SU-DHL-6 (cell line): ENCODE results near the gene ABHD11.

ENCODE experiments used
- H2AFZ ChIP-seq: fragments of 200-600 bp; sonication (generic); 2 replicates; pipeline ENCODE4 v1.6.1; 2014; ENCODE audit warnings: low read depth, mild to moderate bottlenecking, moderate library complexity, mixed read lengths, antibody characterized with exemption, low read length; ENCODE audit not compliant: severe bottlenecking
- H3F3A ChIP-seq: fragments of 200-600 bp; shearing (Covaris generic); 2 replicates; pipeline ENCODE4 v1.6.0; 2016; ENCODE audit warnings: antibody characterized with exemption, mild to moderate bottlenecking; ENCODE audit not compliant: insufficient read depth
- H3K27ac ChIP-seq: fragments of 200-600 bp; sonication (generic); 2 replicates; pipeline ENCODE4 v1.5.1; 2016; ENCODE audit warnings: low read depth, mild to moderate bottlenecking, low read length, moderate library complexity, mixed read lengths
- H3K27me3 ChIP-seq: fragments of 200-600 bp; sonication (generic), shearing (Covaris generic); 2 replicates; pipeline ENCODE4 v1.6.0; 2014; ENCODE audit warnings: mild to moderate bottlenecking, low read length
- H3K36me3 ChIP-seq: fragments of 200-600 bp; sonication (generic); 2 replicates; pipeline ENCODE4 v1.6.1; 2014; ENCODE audit warnings: mild to moderate bottlenecking, low read length, mixed read lengths
- H3K4me2 ChIP-seq: fragments of 300-600, 200-600 bp; shearing (Covaris generic), sonication (generic); 2 replicates; pipeline ENCODE4 v1.6.0; 2014; ENCODE audit warnings: low read length, low read depth, mild to moderate bottlenecking; ENCODE audit not compliant: poor library complexity, severe bottlenecking
- H3K4me3 ChIP-seq: fragments of 200-600 bp; sonication (generic); 2 replicates; pipeline ENCODE4 v1.5.1; 2014; ENCODE audit warnings: antibody characterized with exemption, low read length, mild to moderate bottlenecking, mixed read lengths; ENCODE audit not compliant: insufficient read depth, poor library complexity, severe bottlenecking
- H3K79me2 ChIP-seq: fragments of 200-600 bp; sonication (generic); 2 replicates; pipeline ENCODE4 v1.6.1; 2014; ENCODE audit warnings: mild to moderate bottlenecking, low read length, moderate library complexity; ENCODE audit not compliant: insufficient read depth
- H3K9ac ChIP-seq: fragments of 200-600 bp; sonication (generic); 2 replicates; pipeline ENCODE4 v1.7.0; 2014; ENCODE audit warnings: mild to moderate bottlenecking, low read length
- H3K9me2 ChIP-seq: fragments of 200-600 bp; sonication (generic); replicated peaks from 2 replicates; pipeline ENCODE4 v1.6.1; 2014; ENCODE audit warnings: low read length; ENCODE audit not compliant: insufficient read depth
- H3K9me3 ChIP-seq: fragments of 200-600 bp; sonication (generic); 2 replicates; pipeline ENCODE4 v1.6.1; 2014; ENCODE audit warnings: low read length, mixed read lengths; ENCODE audit not compliant: insufficient read depth
- H4K20me1 ChIP-seq: fragments of 200-600 bp; sonication (generic); 2 replicates; pipeline ENCODE4 v1.6.1; 2014; ENCODE audit warnings: low read depth, mild to moderate bottlenecking, antibody characterized with exemption, low read length, moderate library complexity, mixed read lengths
- EZH2phosphoT487 ChIP-seq: fragments of 200-600 bp; sonication (generic), shearing (Covaris generic); conservative IDR thresholded peaks from 2 replicates; pipeline ENCODE4 v1.6.1; 2018; ENCODE audit warnings: mild to moderate bottlenecking, antibody characterized with exemption, low read length, moderate library complexity, mixed read lengths
- TF ChIP-seq, protein P1 (sequence below): fragments of 200-600 bp; sonication (generic); IDR thresholded peaks from one replicate; pipeline ENCODE4 v1.5.1; 2017; ENCODE audit warnings: antibody characterized with exemption, mild to moderate bottlenecking, low read length, moderate library complexity; ENCODE audit not compliant: insufficient read depth, poor library complexity, severe bottlenecking

The ABHD11 gene

DNA sequence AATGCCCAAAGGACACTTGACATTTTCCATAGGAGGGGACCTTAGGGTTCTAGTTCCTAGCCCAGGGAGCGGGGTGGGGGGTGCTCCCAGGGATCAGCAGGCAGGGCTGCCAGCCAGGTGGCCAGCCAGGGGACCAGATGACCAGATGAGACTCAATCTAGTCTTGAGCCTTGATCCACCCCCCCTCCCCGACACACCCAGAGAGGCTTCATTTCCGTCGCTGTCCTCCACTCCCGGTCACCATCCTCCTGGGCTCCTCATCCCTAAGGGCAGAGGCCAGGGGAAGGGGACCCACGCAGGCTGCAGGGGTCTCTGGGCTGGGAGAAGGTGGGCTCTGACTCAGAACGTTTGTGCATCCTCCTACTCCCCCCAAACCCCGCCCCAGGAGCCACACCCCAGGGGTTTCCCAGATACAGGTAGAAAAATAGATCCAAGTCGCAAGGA is 20.1 kb downstream of the ABHD11 start:
- Histone ChIP-seq H3K4me2 (peak overlapping the region; percentile 96), H3K4me3 (peak overlapping the region; percentile 88), H4K20me1 (0 out of 2 replicates have a peak, but pooled peaks cover 2% of the 10 kb centered on the region), H3K36me3 (no peaks in the 10 kb centered on the region), H3K9me3 (no peaks in the 10 kb centered on the region), H3K27ac (no peak overlapping the region), H3K9ac (peak overlapping the region; percentile 97), H3K9me2 (no peaks in the 10 kb centered on the region), H3F3A (no peaks in the 10 kb centered on the region), H3K27me3 (no peaks in the 10 kb centered on the region), H3K79me2 (no peaks in the 10 kb centered on the region), H2AFZ (no peak overlapping the region)
- TF ChIP-seq, protein P1, sequence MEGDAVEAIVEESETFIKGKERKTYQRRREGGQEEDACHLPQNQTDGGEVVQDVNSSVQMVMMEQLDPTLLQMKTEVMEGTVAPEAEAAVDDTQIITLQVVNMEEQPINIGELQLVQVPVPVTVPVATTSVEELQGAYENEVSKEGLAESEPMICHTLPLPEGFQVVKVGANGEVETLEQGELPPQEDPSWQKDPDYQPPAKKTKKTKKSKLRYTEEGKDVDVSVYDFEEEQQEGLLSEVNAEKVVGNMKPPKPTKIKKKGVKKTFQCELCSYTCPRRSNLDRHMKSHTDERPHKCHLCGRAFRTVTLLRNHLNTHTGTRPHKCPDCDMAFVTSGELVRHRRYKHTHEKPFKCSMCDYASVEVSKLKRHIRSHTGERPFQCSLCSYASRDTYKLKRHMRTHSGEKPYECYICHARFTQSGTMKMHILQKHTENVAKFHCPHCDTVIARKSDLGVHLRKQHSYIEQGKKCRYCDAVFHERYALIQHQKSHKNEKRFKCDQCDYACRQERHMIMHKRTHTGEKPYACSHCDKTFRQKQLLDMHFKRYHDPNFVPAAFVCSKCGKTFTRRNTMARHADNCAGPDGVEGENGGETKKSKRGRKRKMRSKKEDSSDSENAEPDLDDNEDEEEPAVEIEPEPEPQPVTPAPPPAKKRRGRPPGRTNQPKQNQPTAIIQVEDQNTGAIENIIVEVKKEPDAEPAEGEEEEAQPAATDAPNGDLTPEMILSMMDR, result no peak

DNA sequence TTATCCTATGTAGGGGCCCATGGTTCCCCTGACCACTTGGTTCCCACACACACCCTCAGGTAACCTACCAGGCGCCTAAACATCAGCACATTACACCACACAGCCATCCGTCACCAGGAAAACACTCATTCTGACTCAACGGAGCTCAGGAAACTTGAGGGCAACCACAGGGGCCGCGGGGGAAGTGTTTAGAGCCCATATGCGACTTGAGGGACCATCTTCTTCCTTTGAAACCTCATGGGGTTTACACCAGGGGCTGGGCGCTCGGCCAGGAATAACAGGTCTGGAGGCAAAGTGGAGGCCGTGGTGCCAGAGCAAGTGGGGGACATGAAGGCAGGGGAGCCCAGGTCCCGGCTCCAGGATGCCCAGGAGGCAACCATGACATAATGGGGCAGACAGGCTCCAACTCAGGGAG is 20.6 kb downstream of the ABHD11 start:
- Histone ChIP-seq H2AFZ (no peak overlapping the region), H3K9ac (no peak overlapping the region), H3K4me2 (no peak overlapping the region), H3K4me3 (no peak overlapping the region), H3F3A (no peaks in the 10 kb centered on the region), H3K36me3 (no peaks in the 10 kb centered on the region), H3K79me2 (no peaks in the 10 kb centered on the region), H4K20me1 (0 out of 2 replicates have a peak, but pooled peaks cover 2% of the 10 kb centered on the region), H3K27ac (no peak overlapping the region), H3K9me2 (no peaks in the 10 kb centered on the region), H3K27me3 (no peaks in the 10 kb centered on the region), H3K9me3 (no peaks in the 10 kb centered on the region)
- no peak for TF ChIP-seq EZH2phosphoT487
- TF ChIP-seq, protein P1, result no peak

DNA sequence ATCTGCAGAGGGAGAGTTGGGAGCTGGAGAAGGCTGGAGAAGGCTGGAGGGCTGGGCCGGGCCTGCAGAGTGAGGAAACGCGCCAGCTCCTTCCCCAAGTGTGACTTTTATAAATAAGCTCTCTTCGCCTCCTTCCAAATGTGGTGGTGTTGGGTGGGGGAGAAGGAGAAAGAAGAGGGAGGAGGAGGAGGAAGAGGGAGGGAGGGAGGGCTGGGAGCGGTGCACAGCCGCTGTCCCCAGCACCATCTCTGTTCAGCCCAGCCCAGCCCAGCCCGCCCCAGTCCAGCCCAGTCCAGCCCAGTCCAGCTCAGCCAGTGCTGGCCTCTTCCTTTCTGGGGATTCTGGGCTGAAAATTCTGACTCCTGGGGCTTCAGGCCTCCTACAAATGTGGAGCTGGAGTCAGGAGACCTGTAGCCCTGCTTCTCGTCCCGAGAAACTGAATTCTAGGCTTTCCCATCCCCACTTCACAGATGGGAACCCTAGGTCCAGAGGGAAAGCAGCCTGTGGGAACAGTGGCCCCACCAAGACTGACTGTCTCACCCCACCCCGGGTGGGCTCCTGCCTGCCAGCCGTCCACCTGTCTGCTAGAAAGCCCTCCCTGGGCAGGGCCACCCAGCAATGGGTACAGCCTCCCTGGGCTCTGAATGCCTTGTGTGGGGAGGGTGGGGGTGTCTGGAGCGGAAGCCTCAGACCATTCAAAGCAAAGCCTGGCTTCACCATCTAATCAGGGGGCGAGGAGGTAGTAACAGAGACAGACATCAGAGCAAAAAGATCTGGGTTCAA is 21.4 kb downstream of the ABHD11 start:
- Histone ChIP-seq H2AFZ (no peak overlapping the region), H3K36me3 (no peaks in the 10 kb centered on the region), H3K9me2 (no peaks in the 10 kb centered on the region), H3F3A (no peaks in the 10 kb centered on the region), H3K27ac (no peak overlapping the region), H3K27me3 (no peaks in the 10 kb centered on the region), H3K9me3 (no peaks in the 10 kb centered on the region), H3K4me2 (no peak overlapping the region), H4K20me1 (0 out of 2 replicates have a peak, but pooled peaks cover 2% of the 10 kb centered on the region), H3K79me2 (no peaks in the 10 kb centered on the region), H3K4me3 (no peak overlapping the region), H3K9ac (no peak overlapping the region)
- TF ChIP-seq, protein P1, result no peak
